ENCODE measurements around the gene NDST4.
"Not testable (repeated sequence)": the region's sequence is repeated elsewhere in the genome, so short reads cannot be mapped to it uniquely, and the experiment has no call there.

Gene NDST4

GRCh38 chr4:115053313-115053712 lies 60.1 kb downstream of the NDST4 start:
- no peak for DNase-seq

GRCh38 chr4:115042496-115042895 lies 70.9 kb downstream of the NDST4 start:
- DNase-seq, result no peak

GRCh38 chr4:115030281-115030680 lies 83.1 kb downstream of the NDST4 start:
- DNase-seq, result no peak

GRCh38 chr4:115028682-115029410 lies 84.6 kb downstream of the NDST4 start:
- no peak for DNase-seq

GRCh38 chr4:114999880-115000279 lies 113.5 kb downstream of the NDST4 start:
- DNase-seq, result no peak

GRCh38 chr4:114998316-114998715 lies 115.1 kb downstream of the NDST4 start:
- no peak for DNase-seq

- DNase-seq, result no peak
These were observed 115.7 kb downstream of the NDST4 start for GRCh38 chr4:114997576-114998247.

- DNase-seq, result no peak
These were observed 127.3 kb downstream of the NDST4 start for GRCh38 chr4:114986133-114986532.

GRCh38 chr4:114980932-114981708 lies 132.3 kb downstream of the NDST4 start:
- DNase-seq, result no peak

- DNase-seq, result not testable (repeated sequence)
These were observed 133.0 kb downstream of the NDST4 start for GRCh38 chr4:114980399-114980798.

GRCh38 chr4:114976901-114977300 lies 136.5 kb downstream of the NDST4 start:
- no peak for DNase-seq

- no peak for DNase-seq
These were observed 149.4 kb downstream of the NDST4 start for GRCh38 chr4:114964026-114964425.

- no peak for DNase-seq
These were observed 167.8 kb downstream of the NDST4 start for GRCh38 chr4:114945616-114946015.

- no peak for DNase-seq
These were observed 171.9 kb downstream of the NDST4 start for GRCh38 chr4:114941503-114941902.

- DNase-seq, result no peak
These were observed 185.5 kb downstream of the NDST4 start for GRCh38 chr4:114927881-114928280.

GRCh38 chr4:114926583-114926982 lies 186.8 kb downstream of the NDST4 start:
- no peak for DNase-seq

- DNase-seq, result no peak
These were observed 189.1 kb downstream of the NDST4 start for GRCh38 chr4:114924311-114924710.

GRCh38 chr4:114922592-114922933 lies 190.9 kb downstream of the NDST4 start:
- DNase-seq, result no peak

- no peak for DNase-seq
These were observed 191.4 kb downstream of the NDST4 start for GRCh38 chr4:114921790-114922591.

- DNase-seq, result no peak
These were observed 192.2 kb downstream of the NDST4 start for GRCh38 chr4:114921191-114921590.

- no peak for DNase-seq
These were observed 202.3 kb downstream of the NDST4 start for GRCh38 chr4:114911111-114911510.

GRCh38 chr4:114907568-114907967 lies 205.9 kb downstream of the NDST4 start:
- no peak for DNase-seq

- no peak for DNase-seq
These were observed 208.4 kb downstream of the NDST4 start for GRCh38 chr4:114905017-114905416.

All from right kidney (tissue), 1 donor.